Ascending aorta (tissue), 2 donors: ENCODE measurements around the gene TRIB2. TPM values are rescaled to one million over a fixed set of nuclear protein-coding genes. Genes with fewer than 3 reads are reported as not detected.
A peak's percentile ranks its signal among the peaks of the same experiment; 100 is the strongest.

ENCODE experiments used
- DNase-seq, 2 donors: peaks; one replicate each; pipeline ENCODE4 v3.0.0-alpha.2; 2019; ENCODE audit warnings: low spot score in 2 of 2
- H3K27ac ChIP-seq, 2 donors: fragments of 200-600 bp; sonication (generic); one replicate each; pipeline ENCODE4 v1.5.1; 2016 to 2017; ENCODE audit warnings: mild to moderate bottlenecking in 1 of 2
- H3K27me3 ChIP-seq: fragments of 200-600 bp; sonication (generic); one replicate; pipeline ENCODE4 v1.5.1; 2017
- H3K36me3 ChIP-seq, 2 donors: fragments of 200-600 bp; sonication (generic); one replicate each; pipeline ENCODE4 v1.5.1; 2016
- H3K4me1 ChIP-seq, 2 donors: fragments of 200-600 bp; sonication (generic); one replicate each; pipeline ENCODE4 v1.5.1; 2016 to 2017; ENCODE audit warnings: mild to moderate bottlenecking in 1 of 2
- H3K4me3 ChIP-seq, 2 donors: fragments of 200-600 bp; sonication (generic); one replicate each; pipeline ENCODE4 v1.5.1; 2016 to 2017; ENCODE audit warnings: mild to moderate bottlenecking in 1 of 2
- H3K9me3 ChIP-seq, 2 donors: fragments of 200-600 bp; sonication (generic); one replicate each; pipeline ENCODE4 v1.5.1; 2016
- CTCF ChIP-seq, 3 experiments: fragments of 200-600 bp in 2 of 3; fragments of 450-650 bp in 1 of 3; sonication (generic) in 2 of 3; IDR thresholded peaks; one replicate each; pipeline ENCODE4 v1.5.1; 2016 to 2019; ENCODE audit warnings: antibody characterized with exemption in 3 of 3, mild to moderate bottlenecking in 1 of 3, moderate library complexity in 1 of 3
- intact Hi-C: fragments of 100-400 bp; cut with DNase I; formaldehyde crosslinking; loops from one replicate; pipeline ENCODE4 v1.15.1; 2023
- total RNA-seq: library from RNA; depleted of rRNA; stranded (reverse); fragments of >200 nt; gene quantifications from one replicate; pipeline ENCODE4 v1.1.0, GENCODE V29; 2016

The TRIB2 gene
- total RNA-seq, 1 donor from 2014 or later, result 55.6 TPM

GRCh38 chr2:12787891-12788801, 71.4 kb downstream of the TRIB2 start:
- intact Hi-C loops, result no loop called here
- no peak for DNase-seq

GRCh38 chr2:12791906-12792305, 75.2 kb downstream of the TRIB2 start:
- H3K4me3 ChIP-seq, result no peak overlapping the region
- TF ChIP-seq CTCF (IDR thresholded peaks at IDR 0.05), result no peak
- intact Hi-C loops, result no loop called here
- no peaks in the 10 kb centered on the region for H3K9me3 ChIP-seq
- H3K4me1 ChIP-seq, result peaks cover 0 to 2% of the 10 kb centered on the region in 2 donors
- H3K36me3 ChIP-seq, result no peaks in the 10 kb centered on the region
- no peaks in the 10 kb centered on the region for H3K27me3 ChIP-seq
- no peak overlapping the region for H3K27ac ChIP-seq
- DNase-seq, result no peak

More at GRCh38 chr2:12787891-12788801, 71.4 kb downstream of the TRIB2 start:
- Histone ChIP-seq H3K27ac (peak overlapping the region; percentile 53 to 59), H3K4me1 (peaks cover 0 to 2% of the 10 kb centered on the region in 2 donors), H3K4me3 (no peak overlapping the region), H3K36me3 (no peaks in the 10 kb centered on the region), H3K27me3 (no peaks in the 10 kb centered on the region), H3K9me3 (no peaks in the 10 kb centered on the region)
- no peak for TF ChIP-seq CTCF (IDR thresholded peaks at IDR 0.05)
